Effector memory CD4-positive, alpha-beta T cell (primary cell): ENCODE measurements around the gene ANKDD1A.

Source experiments
- DNase-seq, 3 donors: peaks; one replicate each; pipeline ENCODE4 v3.0.0-alpha.2; 2020
- H3K27ac ChIP-seq: 2 replicates; pipeline ENCODE4 v1.7.0; 2013; ENCODE audit warnings: mild to moderate bottlenecking, low read length, moderate library complexity; ENCODE audit not compliant: insufficient read depth, poor library complexity, severe bottlenecking
- H3K27me3 ChIP-seq: replicated peaks from 2 replicates; pipeline ENCODE4 v1.7.0; 2013; ENCODE audit warnings: mild to moderate bottlenecking, low read length; ENCODE audit not compliant: insufficient read depth, control insufficient read depth, poor library complexity, severe bottlenecking
- H3K36me3 ChIP-seq: 2 replicates; pipeline ENCODE4 v1.7.0; 2013; ENCODE audit warnings: mild to moderate bottlenecking, low read length, moderate library complexity; ENCODE audit not compliant: control insufficient read depth, insufficient read depth
- H3K4me1 ChIP-seq: 2 replicates; pipeline ENCODE4 v1.7.0; 2013; ENCODE audit warnings: low read length, mild to moderate bottlenecking; ENCODE audit not compliant: control insufficient read depth, insufficient read depth, poor library complexity, severe bottlenecking
- H3K4me3 ChIP-seq: 2 replicates; pipeline ENCODE4 v1.7.0; 2013; ENCODE audit warnings: low read length, low read depth, mild to moderate bottlenecking; ENCODE audit not compliant: insufficient read depth, poor library complexity, severe bottlenecking
- H3K9me3 ChIP-seq: 2 replicates; pipeline ENCODE4 v1.7.0; 2013; ENCODE audit warnings: mild to moderate bottlenecking, low read length, moderate library complexity; ENCODE audit not compliant: control insufficient read depth

The ANKDD1A gene

GRCh38 chr15:64917211-64917610 lies 5.5 kb downstream of the ANKDD1A start:
- Histone ChIP-seq H3K36me3 (no peaks in the 10 kb centered on the region), H3K4me3 (no peak overlapping the region), H3K27ac (no peak overlapping the region), H3K27me3 (no peaks in the 10 kb centered on the region), H3K4me1 (no peaks in the 10 kb centered on the region), H3K9me3 (no peaks in the 10 kb centered on the region)
- no peak for DNase-seq

GRCh38 chr15:64919721-64920120 lies 8.0 kb downstream of the ANKDD1A start:
- H3K4me1 ChIP-seq = no peaks in the 10 kb centered on the region
- no peaks in the 10 kb centered on the region for H3K27me3 ChIP-seq
- H3K27ac ChIP-seq = no peak overlapping the region
- H3K4me3 ChIP-seq = no peak overlapping the region
- H3K36me3 ChIP-seq = no peaks in the 10 kb centered on the region
- no peak for DNase-seq
- H3K9me3 ChIP-seq = no peaks in the 10 kb centered on the region

GRCh38 chr15:64921711-64922110 lies 10.0 kb downstream of the ANKDD1A start:
- Histone ChIP-seq H3K4me1 (no peaks in the 10 kb centered on the region), H3K27me3 (no peaks in the 10 kb centered on the region), H3K27ac (no peak overlapping the region), H3K9me3 (no peaks in the 10 kb centered on the region), H3K4me3 (no peak overlapping the region), H3K36me3 (no peaks in the 10 kb centered on the region)
- DNase-seq = no peak

- Histone ChIP-seq H3K27me3 (no peaks in the 10 kb centered on the region), H3K36me3 (no peaks in the 10 kb centered on the region), H3K27ac (no peak overlapping the region), H3K4me3 (no peak overlapping the region), H3K4me1 (no peaks in the 10 kb centered on the region), H3K9me3 (no peaks in the 10 kb centered on the region)
- DNase-seq = no peak
These were observed 11.8 kb downstream of the ANKDD1A start for GRCh38 chr15:64923546-64923945.

- no peak for DNase-seq
- Histone ChIP-seq H3K27me3 (no peaks in the 10 kb centered on the region), H3K27ac (no peak overlapping the region), H3K9me3 (no peaks in the 10 kb centered on the region), H3K4me1 (no peaks in the 10 kb centered on the region), H3K36me3 (no peaks in the 10 kb centered on the region), H3K4me3 (no peak overlapping the region)
These were observed 13.9 kb downstream of the ANKDD1A start for GRCh38 chr15:64925335-64926330.

- H3K4me3 ChIP-seq = no peak overlapping the region
- no peaks in the 10 kb centered on the region for H3K9me3 ChIP-seq
- no peaks in the 10 kb centered on the region for H3K27me3 ChIP-seq
- no peak for DNase-seq
- H3K4me1 ChIP-seq = no peaks in the 10 kb centered on the region
- H3K36me3 ChIP-seq = no peaks in the 10 kb centered on the region
- H3K27ac ChIP-seq = no peak overlapping the region
These were observed 15.0 kb downstream of the ANKDD1A start for GRCh38 chr15:64926661-64927060.

- Histone ChIP-seq H3K4me3 (no peak overlapping the region), H3K4me1 (no peaks in the 10 kb centered on the region), H3K9me3 (no peaks in the 10 kb centered on the region), H3K27ac (no peak overlapping the region), H3K27me3 (no peaks in the 10 kb centered on the region), H3K36me3 (no peaks in the 10 kb centered on the region)
- DNase-seq = no peak
These were observed 17.0 kb downstream of the ANKDD1A start for GRCh38 chr15:64928626-64929220.

GRCh38 chr15:64930019-64930652 lies 18.4 kb downstream of the ANKDD1A start:
- no peak overlapping the region for H3K4me3 ChIP-seq
- H3K27ac ChIP-seq = no peak overlapping the region
- no peaks in the 10 kb centered on the region for H3K9me3 ChIP-seq
- no peaks in the 10 kb centered on the region for H3K4me1 ChIP-seq
- DNase-seq = no peak
- no peaks in the 10 kb centered on the region for H3K27me3 ChIP-seq
- no peaks in the 10 kb centered on the region for H3K36me3 ChIP-seq

- Histone ChIP-seq H3K27ac (no peak overlapping the region), H3K27me3 (no peaks in the 10 kb centered on the region), H3K4me3 (no peak overlapping the region), H3K36me3 (no peaks in the 10 kb centered on the region), H3K4me1 (no peaks in the 10 kb centered on the region), H3K9me3 (no peaks in the 10 kb centered on the region)
- DNase-seq = no peak
These were observed 19.2 kb downstream of the ANKDD1A start for GRCh38 chr15:64930778-64931371.
